GM06990 (cell line): ENCODE data around the gene PPA2.

Source experiments
- DNase-seq: peaks from one replicate; pipeline ENCODE4 v3.0.0-alpha.2; 2011; ENCODE audit not compliant: insufficient read length; ENCODE audit errors: extremely low read depth
- H3K27me3 ChIP-seq: replicated peaks from 2 replicates; pipeline ENCODE4 v1.6.0; 2011; ENCODE audit warnings: low read length; ENCODE audit not compliant: control insufficient read depth, insufficient read depth
- H3K36me3 ChIP-seq: 2 replicates; pipeline ENCODE4 v1.5.1; 2011; ENCODE audit warnings: low read length; ENCODE audit not compliant: control insufficient read depth, insufficient read depth
- H3K4me3 ChIP-seq: replicated peaks from 2 replicates; pipeline ENCODE4 v1.5.1; 2011; ENCODE audit warnings: low read depth, mild to moderate bottlenecking, control low read depth, low read length
- CTCF ChIP-seq: IDR thresholded peaks from 2 replicates; pipeline ENCODE4 v1.5.1; 2011; ENCODE audit warnings: low read length, control low read depth, mild to moderate bottlenecking, inconsistent platforms; ENCODE audit not compliant: insufficient read depth, poor library complexity, severe bottlenecking

PPA2 gene

GRCh38 chr4:105327222-105327621 is 146.6 kb downstream of the PPA2 start:
- H3K27me3 ChIP-seq: no peaks in the 10 kb centered on the region
- no peak overlapping the region for H3K4me3 ChIP-seq
- TF ChIP-seq CTCF: no peak
- no peak for DNase-seq
- H3K36me3 ChIP-seq: no peaks in the 10 kb centered on the region
